ENCODE measurements around the gene TEAD3. TPM values are rescaled to one million over a fixed set of nuclear protein-coding genes. Genes with fewer than 3 reads are reported as not detected.

Gene TEAD3
- total RNA-seq, 1 experiment from 2014 or later: 34.3 TPM

DNA sequence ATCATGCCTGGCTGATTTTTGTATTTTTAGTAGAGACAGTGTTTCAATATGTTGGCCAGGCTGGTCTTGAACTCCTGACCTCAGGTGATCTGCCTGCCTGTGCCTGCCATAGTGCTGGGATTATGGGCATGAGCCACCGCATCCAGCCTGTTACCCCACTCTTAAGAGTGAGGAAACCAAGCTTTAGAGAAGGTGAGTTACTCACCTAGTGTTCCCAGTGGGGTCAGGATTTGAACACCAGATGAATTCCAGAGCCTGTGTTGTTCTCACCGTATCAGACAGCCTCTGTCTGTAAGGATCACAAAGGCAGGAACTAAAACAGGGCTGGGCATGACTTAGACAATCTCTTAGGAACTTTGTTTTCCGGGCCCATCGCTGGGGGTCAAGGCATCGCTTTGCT lies 54.2 kb downstream of the TEAD3 start:
- CTCF ChIA-PET: interaction anchor here (0.7 to 1.6 kb wide), 2 partner anchors 101 to 145 kb away, joined by 3 to 7 read pairs; partner anchors contain the start of gene DEF6
- no peak for DNase-seq (ENCODE audit: low spot score)
- Mint-ChIP-seq H3K4me3 (no peak overlapping the region), H3K27ac (no peak overlapping the region; the same call in 1 of the 2 replicates), H3K4me1 (no peaks in the 10 kb centered on the region), H3K27me3 (ENCODE audit: low read depth) (no peaks in the 10 kb centered on the region), H3K9me3 (no peaks in the 10 kb centered on the region), H3K36me3 (no peaks in the 10 kb centered on the region)
- TF ChIP-seq, protein P1, sequence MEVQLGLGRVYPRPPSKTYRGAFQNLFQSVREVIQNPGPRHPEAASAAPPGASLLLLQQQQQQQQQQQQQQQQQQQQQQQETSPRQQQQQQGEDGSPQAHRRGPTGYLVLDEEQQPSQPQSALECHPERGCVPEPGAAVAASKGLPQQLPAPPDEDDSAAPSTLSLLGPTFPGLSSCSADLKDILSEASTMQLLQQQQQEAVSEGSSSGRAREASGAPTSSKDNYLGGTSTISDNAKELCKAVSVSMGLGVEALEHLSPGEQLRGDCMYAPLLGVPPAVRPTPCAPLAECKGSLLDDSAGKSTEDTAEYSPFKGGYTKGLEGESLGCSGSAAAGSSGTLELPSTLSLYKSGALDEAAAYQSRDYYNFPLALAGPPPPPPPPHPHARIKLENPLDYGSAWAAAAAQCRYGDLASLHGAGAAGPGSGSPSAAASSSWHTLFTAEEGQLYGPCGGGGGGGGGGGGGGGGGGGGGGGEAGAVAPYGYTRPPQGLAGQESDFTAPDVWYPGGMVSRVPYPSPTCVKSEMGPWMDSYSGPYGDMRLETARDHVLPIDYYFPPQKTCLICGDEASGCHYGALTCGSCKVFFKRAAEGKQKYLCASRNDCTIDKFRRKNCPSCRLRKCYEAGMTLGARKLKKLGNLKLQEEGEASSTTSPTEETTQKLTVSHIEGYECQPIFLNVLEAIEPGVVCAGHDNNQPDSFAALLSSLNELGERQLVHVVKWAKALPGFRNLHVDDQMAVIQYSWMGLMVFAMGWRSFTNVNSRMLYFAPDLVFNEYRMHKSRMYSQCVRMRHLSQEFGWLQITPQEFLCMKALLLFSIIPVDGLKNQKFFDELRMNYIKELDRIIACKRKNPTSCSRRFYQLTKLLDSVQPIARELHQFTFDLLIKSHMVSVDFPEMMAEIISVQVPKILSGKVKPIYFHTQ (CRISPR knock-in tag; IDR thresholded peaks at IDR 0.05): no peak
- TF ChIP-seq GTF2I (CRISPR knock-in tag; conservative IDR thresholded peaks at IDR 0.05) (no peak), PRRX2 (CRISPR knock-in tag; IDR thresholded peaks at IDR 0.05) (no peak), ZNF671 (CRISPR knock-in tag; IDR thresholded peaks at IDR 0.05) (no peak), ZNF121 (CRISPR knock-in tag; IDR thresholded peaks at IDR 0.05) (no peak), SOX15 (CRISPR knock-in tag; IDR thresholded peaks at IDR 0.05) (no peak)
- TF ChIP-seq, protein P2, sequence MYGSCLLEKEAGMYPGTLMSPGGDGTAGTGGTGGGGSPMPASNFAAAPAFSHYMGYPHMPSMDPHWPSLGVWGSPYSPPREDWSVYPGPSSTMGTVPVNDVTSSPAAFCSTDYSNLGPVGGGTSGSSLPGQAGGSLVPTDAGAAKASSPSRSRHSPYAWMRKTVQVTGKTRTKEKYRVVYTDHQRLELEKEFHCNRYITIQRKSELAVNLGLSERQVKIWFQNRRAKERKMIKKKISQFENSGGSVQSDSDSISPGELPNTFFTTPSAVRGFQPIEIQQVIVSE (CRISPR knock-in tag; IDR thresholded peaks at IDR 0.05; ENCODE audit: borderline replicate concordance): no peak
- TF ChIP-seq, protein P3, sequence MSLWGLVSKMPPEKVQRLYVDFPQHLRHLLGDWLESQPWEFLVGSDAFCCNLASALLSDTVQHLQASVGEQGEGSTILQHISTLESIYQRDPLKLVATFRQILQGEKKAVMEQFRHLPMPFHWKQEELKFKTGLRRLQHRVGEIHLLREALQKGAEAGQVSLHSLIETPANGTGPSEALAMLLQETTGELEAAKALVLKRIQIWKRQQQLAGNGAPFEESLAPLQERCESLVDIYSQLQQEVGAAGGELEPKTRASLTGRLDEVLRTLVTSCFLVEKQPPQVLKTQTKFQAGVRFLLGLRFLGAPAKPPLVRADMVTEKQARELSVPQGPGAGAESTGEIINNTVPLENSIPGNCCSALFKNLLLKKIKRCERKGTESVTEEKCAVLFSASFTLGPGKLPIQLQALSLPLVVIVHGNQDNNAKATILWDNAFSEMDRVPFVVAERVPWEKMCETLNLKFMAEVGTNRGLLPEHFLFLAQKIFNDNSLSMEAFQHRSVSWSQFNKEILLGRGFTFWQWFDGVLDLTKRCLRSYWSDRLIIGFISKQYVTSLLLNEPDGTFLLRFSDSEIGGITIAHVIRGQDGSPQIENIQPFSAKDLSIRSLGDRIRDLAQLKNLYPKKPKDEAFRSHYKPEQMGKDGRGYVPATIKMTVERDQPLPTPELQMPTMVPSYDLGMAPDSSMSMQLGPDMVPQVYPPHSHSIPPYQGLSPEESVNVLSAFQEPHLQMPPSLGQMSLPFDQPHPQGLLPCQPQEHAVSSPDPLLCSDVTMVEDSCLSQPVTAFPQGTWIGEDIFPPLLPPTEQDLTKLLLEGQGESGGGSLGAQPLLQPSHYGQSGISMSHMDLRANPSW (CRISPR knock-in tag; conservative IDR thresholded peaks at IDR 0.05; ENCODE audit: low read depth): no peak
- TF ChIP-seq, protein P4, sequence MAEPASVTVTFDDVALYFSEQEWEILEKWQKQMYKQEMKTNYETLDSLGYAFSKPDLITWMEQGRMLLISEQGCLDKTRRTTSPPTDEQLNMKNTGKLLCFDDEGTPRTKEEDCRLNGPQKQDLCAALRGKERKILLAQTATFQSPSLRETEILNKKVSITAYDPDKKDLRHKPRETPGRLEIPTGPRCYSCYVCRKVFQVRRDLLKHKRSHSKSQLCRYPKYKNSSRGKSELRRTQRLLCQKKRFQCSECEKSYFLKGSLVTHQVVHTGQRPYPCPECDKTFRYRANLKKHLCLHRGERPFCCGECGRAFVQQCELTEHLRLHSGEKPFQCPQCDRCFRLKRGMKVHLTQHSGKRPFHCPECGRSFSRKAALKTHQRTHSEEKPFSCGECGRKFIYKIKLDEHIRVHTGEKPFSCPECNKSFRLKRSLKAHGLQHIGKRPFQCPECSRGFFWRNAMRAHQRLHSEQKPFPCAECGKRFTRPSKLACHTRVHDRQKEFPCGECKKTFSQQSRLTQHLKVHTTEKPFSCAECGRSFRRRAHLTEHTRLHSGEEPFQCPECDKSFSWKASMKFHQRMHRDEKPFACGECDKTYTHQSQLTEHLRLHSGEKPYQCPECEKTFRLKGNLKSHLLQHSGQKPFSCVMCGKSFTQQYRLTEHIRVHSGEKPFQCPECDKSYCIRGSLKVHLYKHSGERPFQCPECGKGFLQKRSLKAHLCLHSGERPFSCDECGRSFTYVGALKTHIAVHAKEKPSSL (CRISPR knock-in tag; conservative IDR thresholded peaks at IDR 0.05): no peak
- TF ChIP-seq, protein P5, sequence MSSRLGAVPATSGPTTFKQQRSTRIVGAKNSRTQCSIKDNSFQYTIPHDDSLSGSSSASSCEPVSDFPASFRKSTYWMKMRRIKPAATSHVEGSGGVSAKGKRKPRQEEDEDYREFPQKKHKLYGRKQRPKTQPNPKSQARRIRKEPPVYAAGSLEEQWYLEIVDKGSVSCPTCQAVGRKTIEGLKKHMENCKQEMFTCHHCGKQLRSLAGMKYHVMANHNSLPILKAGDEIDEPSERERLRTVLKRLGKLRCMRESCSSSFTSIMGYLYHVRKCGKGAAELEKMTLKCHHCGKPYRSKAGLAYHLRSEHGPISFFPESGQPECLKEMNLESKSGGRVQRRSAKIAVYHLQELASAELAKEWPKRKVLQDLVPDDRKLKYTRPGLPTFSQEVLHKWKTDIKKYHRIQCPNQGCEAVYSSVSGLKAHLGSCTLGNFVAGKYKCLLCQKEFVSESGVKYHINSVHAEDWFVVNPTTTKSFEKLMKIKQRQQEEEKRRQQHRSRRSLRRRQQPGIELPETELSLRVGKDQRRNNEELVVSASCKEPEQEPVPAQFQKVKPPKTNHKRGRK (CRISPR knock-in tag; IDR thresholded peaks at IDR 0.05; ENCODE audit: borderline replicate concordance): no peak
- TF ChIP-seq, protein P6, sequence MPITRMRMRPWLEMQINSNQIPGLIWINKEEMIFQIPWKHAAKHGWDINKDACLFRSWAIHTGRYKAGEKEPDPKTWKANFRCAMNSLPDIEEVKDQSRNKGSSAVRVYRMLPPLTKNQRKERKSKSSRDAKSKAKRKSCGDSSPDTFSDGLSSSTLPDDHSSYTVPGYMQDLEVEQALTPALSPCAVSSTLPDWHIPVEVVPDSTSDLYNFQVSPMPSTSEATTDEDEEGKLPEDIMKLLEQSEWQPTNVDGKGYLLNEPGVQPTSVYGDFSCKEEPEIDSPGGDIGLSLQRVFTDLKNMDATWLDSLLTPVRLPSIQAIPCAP (CRISPR knock-in tag; IDR thresholded peaks at IDR 0.05): no peak
- no peak for ATAC-seq
- POLR2A ChIA-PET: interaction anchor here (1.0 kb wide), 1 partner anchor 100 kb away, joined by 7 read pairs; no protein-coding TSS in a partner anchor

DNA sequence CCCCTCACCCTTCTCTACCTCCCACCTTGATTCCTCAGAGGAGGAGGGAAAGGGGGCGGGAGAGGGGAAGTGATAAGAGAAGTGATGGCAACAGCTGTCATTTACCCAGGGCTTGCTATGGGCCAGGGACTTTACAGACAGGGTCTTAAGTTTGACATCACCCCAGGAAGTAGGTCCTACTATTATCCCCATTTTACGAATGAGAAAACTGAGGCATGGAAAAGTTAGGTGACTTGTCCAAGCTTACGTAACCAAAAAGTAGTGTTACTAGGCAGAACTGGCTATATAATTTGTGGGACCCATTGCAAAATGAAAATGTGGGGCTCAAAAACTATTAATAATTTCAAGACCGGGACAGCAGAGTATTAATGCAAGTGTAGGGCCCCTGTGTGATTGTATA lies 55.2 kb downstream of the TEAD3 start:
- DNase-seq (ENCODE audit: low spot score): no peak
- ChIA-PET POLR2A (no interaction called here), CTCF (no interaction called here)
- Mint-ChIP-seq H3K4me1 (no peaks in the 10 kb centered on the region), H3K36me3 (no peaks in the 10 kb centered on the region), H3K9me3 (no peaks in the 10 kb centered on the region), H3K27me3 (ENCODE audit: low read depth) (no peaks in the 10 kb centered on the region), H3K27ac (no peak overlapping the region), H3K4me3 (no peak overlapping the region)
- ATAC-seq: no peak
- TF ChIP-seq, protein P7, sequence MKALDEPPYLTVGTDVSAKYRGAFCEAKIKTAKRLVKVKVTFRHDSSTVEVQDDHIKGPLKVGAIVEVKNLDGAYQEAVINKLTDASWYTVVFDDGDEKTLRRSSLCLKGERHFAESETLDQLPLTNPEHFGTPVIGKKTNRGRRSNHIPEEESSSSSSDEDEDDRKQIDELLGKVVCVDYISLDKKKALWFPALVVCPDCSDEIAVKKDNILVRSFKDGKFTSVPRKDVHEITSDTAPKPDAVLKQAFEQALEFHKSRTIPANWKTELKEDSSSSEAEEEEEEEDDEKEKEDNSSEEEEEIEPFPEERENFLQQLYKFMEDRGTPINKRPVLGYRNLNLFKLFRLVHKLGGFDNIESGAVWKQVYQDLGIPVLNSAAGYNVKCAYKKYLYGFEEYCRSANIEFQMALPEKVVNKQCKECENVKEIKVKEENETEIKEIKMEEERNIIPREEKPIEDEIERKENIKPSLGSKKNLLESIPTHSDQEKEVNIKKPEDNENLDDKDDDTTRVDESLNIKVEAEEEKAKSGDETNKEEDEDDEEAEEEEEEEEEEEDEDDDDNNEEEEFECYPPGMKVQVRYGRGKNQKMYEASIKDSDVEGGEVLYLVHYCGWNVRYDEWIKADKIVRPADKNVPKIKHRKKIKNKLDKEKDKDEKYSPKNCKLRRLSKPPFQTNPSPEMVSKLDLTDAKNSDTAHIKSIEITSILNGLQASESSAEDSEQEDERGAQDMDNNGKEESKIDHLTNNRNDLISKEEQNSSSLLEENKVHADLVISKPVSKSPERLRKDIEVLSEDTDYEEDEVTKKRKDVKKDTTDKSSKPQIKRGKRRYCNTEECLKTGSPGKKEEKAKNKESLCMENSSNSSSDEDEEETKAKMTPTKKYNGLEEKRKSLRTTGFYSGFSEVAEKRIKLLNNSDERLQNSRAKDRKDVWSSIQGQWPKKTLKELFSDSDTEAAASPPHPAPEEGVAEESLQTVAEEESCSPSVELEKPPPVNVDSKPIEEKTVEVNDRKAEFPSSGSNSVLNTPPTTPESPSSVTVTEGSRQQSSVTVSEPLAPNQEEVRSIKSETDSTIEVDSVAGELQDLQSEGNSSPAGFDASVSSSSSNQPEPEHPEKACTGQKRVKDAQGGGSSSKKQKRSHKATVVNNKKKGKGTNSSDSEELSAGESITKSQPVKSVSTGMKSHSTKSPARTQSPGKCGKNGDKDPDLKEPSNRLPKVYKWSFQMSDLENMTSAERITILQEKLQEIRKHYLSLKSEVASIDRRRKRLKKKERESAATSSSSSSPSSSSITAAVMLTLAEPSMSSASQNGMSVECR (CRISPR knock-in tag; IDR thresholded peaks at IDR 0.05; ENCODE audit: borderline replicate concordance): no peak
- TF ChIP-seq TP53 (CRISPR knock-in tag; IDR thresholded peaks at IDR 0.05): no peak
- TF ChIP-seq, protein P8, sequence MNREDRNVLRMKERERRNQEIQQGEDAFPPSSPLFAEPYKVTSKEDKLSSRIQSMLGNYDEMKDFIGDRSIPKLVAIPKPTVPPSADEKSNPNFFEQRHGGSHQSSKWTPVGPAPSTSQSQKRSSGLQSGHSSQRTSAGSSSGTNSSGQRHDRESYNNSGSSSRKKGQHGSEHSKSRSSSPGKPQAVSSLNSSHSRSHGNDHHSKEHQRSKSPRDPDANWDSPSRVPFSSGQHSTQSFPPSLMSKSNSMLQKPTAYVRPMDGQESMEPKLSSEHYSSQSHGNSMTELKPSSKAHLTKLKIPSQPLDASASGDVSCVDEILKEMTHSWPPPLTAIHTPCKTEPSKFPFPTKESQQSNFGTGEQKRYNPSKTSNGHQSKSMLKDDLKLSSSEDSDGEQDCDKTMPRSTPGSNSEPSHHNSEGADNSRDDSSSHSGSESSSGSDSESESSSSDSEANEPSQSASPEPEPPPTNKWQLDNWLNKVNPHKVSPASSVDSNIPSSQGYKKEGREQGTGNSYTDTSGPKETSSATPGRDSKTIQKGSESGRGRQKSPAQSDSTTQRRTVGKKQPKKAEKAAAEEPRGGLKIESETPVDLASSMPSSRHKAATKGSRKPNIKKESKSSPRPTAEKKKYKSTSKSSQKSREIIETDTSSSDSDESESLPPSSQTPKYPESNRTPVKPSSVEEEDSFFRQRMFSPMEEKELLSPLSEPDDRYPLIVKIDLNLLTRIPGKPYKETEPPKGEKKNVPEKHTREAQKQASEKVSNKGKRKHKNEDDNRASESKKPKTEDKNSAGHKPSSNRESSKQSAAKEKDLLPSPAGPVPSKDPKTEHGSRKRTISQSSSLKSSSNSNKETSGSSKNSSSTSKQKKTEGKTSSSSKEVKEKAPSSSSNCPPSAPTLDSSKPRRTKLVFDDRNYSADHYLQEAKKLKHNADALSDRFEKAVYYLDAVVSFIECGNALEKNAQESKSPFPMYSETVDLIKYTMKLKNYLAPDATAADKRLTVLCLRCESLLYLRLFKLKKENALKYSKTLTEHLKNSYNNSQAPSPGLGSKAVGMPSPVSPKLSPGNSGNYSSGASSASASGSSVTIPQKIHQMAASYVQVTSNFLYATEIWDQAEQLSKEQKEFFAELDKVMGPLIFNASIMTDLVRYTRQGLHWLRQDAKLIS (CRISPR knock-in tag; IDR thresholded peaks at IDR 0.05; ENCODE audit: borderline replicate concordance): no peak
- TF ChIP-seq KAT7 (CRISPR knock-in tag; IDR thresholded peaks at IDR 0.05; ENCODE audit: borderline replicate concordance): no peak

All from WTC11 (cell line).